Activated CD8-positive, alpha-beta memory T cell treated with anti-CD3 and anti-CD28 coated beads, Interleukin-2, amount 10 ng/mL, durations not matched to agents 7 days and 5 days (primary cell): Measurements from ENCODE around the gene SULT2A1. TPM values are rescaled to one million over a fixed set of nuclear protein-coding genes. Genes with fewer than 3 reads are reported as not detected.

Source experiments
- total RNA-seq, 2 experiments: library from RNA; stranded (reverse); gene quantifications; one replicate each; pipeline ENCODE4 v1.2.3, GENCODE V29; 2021

The SULT2A1 gene
- total RNA-seq, 2 experiments from 2014 or later = not detected

Other genes starting within 250 kb of the SULT2A1 start
- gene EHD2, start 172.9 kb downstream of the SULT2A1 start, total RNA-seq = under 1 TPM in 1 of 2 experiments, not detected in 1; 0.07 TPM
- gene NOP53, start 140.8 kb downstream of the SULT2A1 start, total RNA-seq = 100 to 1,000 TPM; 225 to 227 TPM
- 100 to 1,000 TPM in 1 of 2 experiments, 10 to 100 TPM in 1; 94.2 to 133 TPM for gene SELENOW, start 107.6 kb downstream of the SULT2A1 start, total RNA-seq
- gene TPRX1, start 81.8 kb downstream of the SULT2A1 start, total RNA-seq = not detected
- not detected for gene CRX, start 64.4 kb downstream of the SULT2A1 start, total RNA-seq
- not detected for gene TPRX2, start 27.1 kb downstream of the SULT2A1 start, total RNA-seq
- not detected for gene BSPH1, start 105.9 kb upstream of the SULT2A1 start, total RNA-seq
- not detected for gene ELSPBP1, start 108.3 kb upstream of the SULT2A1 start, total RNA-seq
- gene CABP5, start 157.8 kb upstream of the SULT2A1 start, total RNA-seq = not detected
- gene PLA2G4C, start 224.5 kb upstream of the SULT2A1 start, total RNA-seq = 1 to 10 TPM in 1 of 2 experiments, under 1 TPM in 1; 0.82 to 2.1 TPM